HEK293 (cell line): ENCODE measurements around the gene C14orf132.

Experiments
- BCL11B ChIP-seq: fragments of 450-650 bp; formaldehyde crosslinking; IDR thresholded peaks from 2 replicates; pipeline ENCODE4 v1.5.1; 2016; ENCODE audit warnings: low read depth, missing biosample characterization, missing genetic modification characterization
- EGR2 ChIP-seq: fragments of 450-650 bp; formaldehyde crosslinking; IDR thresholded peaks from 2 replicates; pipeline ENCODE4 v1.5.1; 2016; ENCODE audit warnings: low read depth, missing biosample characterization, missing genetic modification characterization
- FEZF1 ChIP-seq: fragments of 450-650 bp; formaldehyde crosslinking; IDR thresholded peaks from 2 replicates; pipeline ENCODE4 v1.5.1; 2016; ENCODE audit warnings: missing biosample characterization, missing genetic modification characterization
- HOXC10 ChIP-seq: sonication (generic); formaldehyde crosslinking; IDR thresholded peaks from 2 replicates; pipeline ENCODE4 v1.8.1; 2023; ENCODE audit warnings: mild to moderate bottlenecking, missing genetic modification reagents
- MYNN ChIP-seq: fragments of 450-650 bp; formaldehyde crosslinking; IDR thresholded peaks from 2 replicates; pipeline ENCODE4 v1.5.1; 2016; ENCODE audit warnings: missing biosample characterization, missing genetic modification characterization, borderline replicate concordance
- ZBTB8A ChIP-seq: fragments of 450-650 bp; formaldehyde crosslinking; IDR thresholded peaks from 2 replicates; pipeline ENCODE4 v1.5.1; 2016; ENCODE audit warnings: missing biosample characterization, missing genetic modification characterization
- ZNF132 ChIP-seq: fragments of 450-650 bp; formaldehyde crosslinking; IDR thresholded peaks from 2 replicates; pipeline ENCODE4 v1.5.1; 2017; ENCODE audit warnings: missing biosample characterization, missing genetic modification characterization, borderline replicate concordance
- ZNF157 ChIP-seq: fragments of 450-650 bp; formaldehyde crosslinking; IDR thresholded peaks from 2 replicates; pipeline ENCODE4 v1.5.1; 2016; ENCODE audit warnings: missing biosample characterization, missing genetic modification characterization
- ZNF19 ChIP-seq: fragments of 450-650 bp; formaldehyde crosslinking; IDR thresholded peaks from 2 replicates; pipeline ENCODE4; 2016; ENCODE audit warnings: missing biosample characterization, missing genetic modification characterization, low read depth
- ZNF26 ChIP-seq: fragments of 450-650 bp; formaldehyde crosslinking; IDR thresholded peaks from 2 replicates; pipeline ENCODE4 v1.5.1; 2016; ENCODE audit warnings: missing biosample characterization, missing genetic modification characterization
- ZNF266 ChIP-seq: fragments of 450-650 bp; formaldehyde crosslinking; IDR thresholded peaks from 2 replicates; pipeline ENCODE4 v1.5.1; 2016; ENCODE audit warnings: missing biosample characterization, missing genetic modification characterization, low read depth
- ZNF292 ChIP-seq: fragments of 450-650 bp; formaldehyde crosslinking; IDR thresholded peaks from 2 replicates; pipeline ENCODE4 v1.5.1; 2016; ENCODE audit warnings: low read depth, missing biosample characterization, missing genetic modification characterization, borderline replicate concordance
- ZNF335 ChIP-seq: fragments of 450-650 bp; formaldehyde crosslinking; conservative IDR thresholded peaks from 2 replicates; pipeline ENCODE4 v1.5.1; 2016; ENCODE audit warnings: missing biosample characterization, missing genetic modification characterization
- ZNF404 ChIP-seq: fragments of 450-650 bp; formaldehyde crosslinking; IDR thresholded peaks from 2 replicates; pipeline ENCODE4 v1.5.1; 2017; ENCODE audit warnings: missing biosample characterization, missing genetic modification characterization
- ZNF521 ChIP-seq: fragments of 450-650 bp; formaldehyde crosslinking; IDR thresholded peaks from 2 replicates; pipeline ENCODE4 v1.5.1; 2017; ENCODE audit warnings: missing biosample characterization, mild to moderate bottlenecking, missing genetic modification characterization
- ZNF600 ChIP-seq: fragments of 450-650 bp; formaldehyde crosslinking; IDR thresholded peaks from 2 replicates; pipeline ENCODE4 v1.5.1; 2016; ENCODE audit warnings: missing biosample characterization, missing genetic modification characterization
- ZNF658 ChIP-seq: fragments of 450-650 bp; formaldehyde crosslinking; IDR thresholded peaks from 2 replicates; pipeline ENCODE4; 2016; ENCODE audit warnings: missing biosample characterization, missing genetic modification characterization
- ZNF768 ChIP-seq: fragments of 450-650 bp; formaldehyde crosslinking; IDR thresholded peaks from 2 replicates; pipeline ENCODE4 v1.5.1; 2018; ENCODE audit warnings: missing biosample characterization, mild to moderate bottlenecking, missing genetic modification characterization
- ZSCAN5A ChIP-seq: fragments of 450-650 bp; formaldehyde crosslinking; IDR thresholded peaks from 2 replicates; pipeline ENCODE4 v1.5.1; 2016; ENCODE audit warnings: missing biosample characterization, missing genetic modification characterization
- TF ChIP-seq, protein P1 (sequence below): fragments of 450-650 bp; formaldehyde crosslinking; IDR thresholded peaks from 2 replicates; pipeline ENCODE4 v1.5.1; 2016; ENCODE audit warnings: missing biosample characterization, missing genetic modification characterization
- TF ChIP-seq, protein P2 (sequence below): fragments of 450-650 bp; formaldehyde crosslinking; IDR thresholded peaks from 2 replicates; pipeline ENCODE4 v1.5.1; 2016; ENCODE audit warnings: missing biosample characterization, missing genetic modification characterization
- TF ChIP-seq, protein P3 (sequence below): fragments of 450-650 bp; formaldehyde crosslinking; IDR thresholded peaks from 2 replicates; pipeline ENCODE4 v1.5.1; 2017; ENCODE audit warnings: missing biosample characterization, missing genetic modification characterization
- TF ChIP-seq, protein P4 (sequence below): fragments of 450-650 bp; formaldehyde crosslinking; IDR thresholded peaks from 2 replicates; pipeline ENCODE4 v1.5.1; 2017; ENCODE audit warnings: missing biosample characterization, missing genetic modification characterization
- TF ChIP-seq, protein P5 (sequence below): fragments of 450-650 bp; formaldehyde crosslinking; IDR thresholded peaks from 2 replicates; pipeline ENCODE4 v1.5.1; 2016; ENCODE audit warnings: missing biosample characterization, missing genetic modification characterization
- TF ChIP-seq, protein P6 (sequence below): fragments of 450-650 bp; formaldehyde crosslinking; IDR thresholded peaks from 2 replicates; pipeline ENCODE4 v1.5.1; 2016; ENCODE audit warnings: missing biosample characterization, missing genetic modification characterization

C14orf132 gene

DNA sequence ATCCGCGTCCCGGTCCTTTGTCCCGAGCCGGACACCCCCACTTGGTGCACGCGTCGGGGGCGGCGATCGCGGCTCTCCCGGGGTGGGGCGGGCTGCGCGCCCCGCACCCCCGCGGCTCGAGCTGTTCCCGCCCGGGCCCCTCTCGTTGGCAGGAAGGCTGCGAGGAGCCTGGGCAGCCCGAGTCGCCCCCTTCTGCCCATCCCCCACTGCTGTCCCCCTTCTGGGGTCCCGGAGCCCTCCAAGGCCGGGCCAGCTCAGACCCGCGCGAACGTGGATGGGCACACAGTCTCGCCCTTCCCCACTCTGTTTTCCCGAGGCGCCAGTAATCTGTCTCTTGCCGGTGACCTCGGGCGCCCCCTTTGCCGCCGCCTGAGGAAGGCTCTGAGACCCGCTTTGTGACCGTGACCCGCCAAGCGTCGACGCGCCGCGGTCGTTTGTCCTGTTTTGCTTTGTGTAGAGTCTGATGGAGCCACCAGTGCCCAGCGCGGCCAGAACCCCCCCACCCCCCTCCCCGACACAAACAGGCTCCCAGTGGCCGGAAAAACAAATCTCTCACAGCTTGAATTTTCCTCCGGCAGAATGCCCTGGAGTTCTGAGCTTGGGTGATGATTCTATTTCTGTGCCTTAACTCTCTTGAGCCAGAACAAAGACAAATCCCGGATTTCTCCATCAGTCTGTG is 610 bp downstream of the C14orf132 start (continued):
- TF ChIP-seq ZSCAN5A (tag by site-specific recombination) (0 out of 2 replicates have a peak, but pooled peaks have one; percentile 6), ZNF266 (tag by site-specific recombination) (no peak), MYNN (no peak), ZNF19 (tag by site-specific recombination) (no peak), EGR2 (tag by site-specific recombination) (no peak), ZNF768 (tag by site-specific recombination) (no peak), HOXC10 (no peak), FEZF1 (tag by site-specific recombination) (no peak), ZNF404 (no peak), ZBTB8A (tag by site-specific recombination) (peak; percentile 44; the same call in 1 of the 2 replicates), ZNF521 (tag by site-specific recombination) (no peak), ZNF157 (tag by site-specific recombination) (no peak), ZNF26 (no peak), ZNF132 (no peak), ZNF658 (tag by site-specific recombination) (no peak), ZNF335 (tag by site-specific recombination) (peak; percentile 34; the same call in 1 of the 2 replicates), ZNF600 (peak; percentile 13; the same call in 1 of the 2 replicates), ZNF292 (no peak), BCL11B (no peak)
- TF ChIP-seq, protein P1, sequence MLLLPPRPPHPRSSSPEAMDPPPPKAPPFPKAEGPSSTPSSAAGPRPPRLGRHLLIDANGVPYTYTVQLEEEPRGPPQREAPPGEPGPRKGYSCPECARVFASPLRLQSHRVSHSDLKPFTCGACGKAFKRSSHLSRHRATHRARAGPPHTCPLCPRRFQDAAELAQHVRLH (tag by site-specific recombination), result no peak
- TF ChIP-seq, protein P2, sequence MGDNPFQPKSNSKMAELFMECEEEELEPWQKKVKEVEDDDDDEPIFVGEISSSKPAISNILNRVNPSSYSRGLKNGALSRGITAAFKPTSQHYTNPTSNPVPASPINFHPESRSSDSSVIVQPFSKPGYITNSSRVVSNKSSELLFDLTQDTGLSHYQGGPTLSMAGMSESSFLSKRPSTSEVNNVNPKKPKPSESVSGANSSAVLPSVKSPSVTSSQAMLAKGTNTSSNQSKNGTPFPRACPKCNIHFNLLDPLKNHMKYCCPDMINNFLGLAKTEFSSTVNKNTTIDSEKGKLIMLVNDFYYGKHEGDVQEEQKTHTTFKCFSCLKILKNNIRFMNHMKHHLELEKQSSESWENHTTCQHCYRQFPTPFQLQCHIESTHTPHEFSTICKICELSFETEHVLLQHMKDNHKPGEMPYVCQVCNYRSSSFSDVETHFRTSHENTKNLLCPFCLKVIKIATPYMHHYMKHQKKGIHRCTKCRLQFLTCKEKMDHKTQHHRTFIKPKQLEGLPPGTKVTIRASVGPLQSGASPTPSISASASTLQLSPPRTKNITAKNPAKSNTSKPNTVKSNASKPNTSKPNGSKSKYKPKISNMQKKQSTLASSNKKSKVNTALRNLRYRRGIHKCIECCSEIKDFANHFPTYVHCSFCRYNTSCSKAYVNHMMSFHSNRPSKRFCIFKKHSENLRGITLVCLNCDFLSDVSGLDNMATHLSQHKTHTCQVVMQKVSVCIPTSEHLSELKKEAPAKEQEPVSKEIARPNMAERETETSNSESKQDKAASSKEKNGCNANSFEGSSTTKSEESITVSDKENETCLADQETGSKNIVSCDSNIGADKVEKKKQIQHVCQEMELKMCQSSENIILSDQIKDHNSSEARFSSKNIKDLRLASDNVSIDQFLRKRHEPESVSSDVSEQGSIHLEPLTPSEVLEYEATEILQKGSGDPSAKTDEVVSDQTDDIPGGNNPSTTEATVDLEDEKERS, result no peak
- TF ChIP-seq, protein P3, sequence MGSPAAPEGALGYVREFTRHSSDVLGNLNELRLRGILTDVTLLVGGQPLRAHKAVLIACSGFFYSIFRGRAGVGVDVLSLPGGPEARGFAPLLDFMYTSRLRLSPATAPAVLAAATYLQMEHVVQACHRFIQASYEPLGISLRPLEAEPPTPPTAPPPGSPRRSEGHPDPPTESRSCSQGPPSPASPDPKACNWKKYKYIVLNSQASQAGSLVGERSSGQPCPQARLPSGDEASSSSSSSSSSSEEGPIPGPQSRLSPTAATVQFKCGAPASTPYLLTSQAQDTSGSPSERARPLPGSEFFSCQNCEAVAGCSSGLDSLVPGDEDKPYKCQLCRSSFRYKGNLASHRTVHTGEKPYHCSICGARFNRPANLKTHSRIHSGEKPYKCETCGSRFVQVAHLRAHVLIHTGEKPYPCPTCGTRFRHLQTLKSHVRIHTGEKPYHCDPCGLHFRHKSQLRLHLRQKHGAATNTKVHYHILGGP, result no peak
- TF ChIP-seq, protein P4, sequence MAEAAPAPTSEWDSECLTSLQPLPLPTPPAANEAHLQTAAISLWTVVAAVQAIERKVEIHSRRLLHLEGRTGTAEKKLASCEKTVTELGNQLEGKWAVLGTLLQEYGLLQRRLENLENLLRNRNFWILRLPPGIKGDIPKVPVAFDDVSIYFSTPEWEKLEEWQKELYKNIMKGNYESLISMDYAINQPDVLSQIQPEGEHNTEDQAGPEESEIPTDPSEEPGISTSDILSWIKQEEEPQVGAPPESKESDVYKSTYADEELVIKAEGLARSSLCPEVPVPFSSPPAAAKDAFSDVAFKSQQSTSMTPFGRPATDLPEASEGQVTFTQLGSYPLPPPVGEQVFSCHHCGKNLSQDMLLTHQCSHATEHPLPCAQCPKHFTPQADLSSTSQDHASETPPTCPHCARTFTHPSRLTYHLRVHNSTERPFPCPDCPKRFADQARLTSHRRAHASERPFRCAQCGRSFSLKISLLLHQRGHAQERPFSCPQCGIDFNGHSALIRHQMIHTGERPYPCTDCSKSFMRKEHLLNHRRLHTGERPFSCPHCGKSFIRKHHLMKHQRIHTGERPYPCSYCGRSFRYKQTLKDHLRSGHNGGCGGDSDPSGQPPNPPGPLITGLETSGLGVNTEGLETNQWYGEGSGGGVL (tag by site-specific recombination), result peak; percentile 37; the same call in 1 of the 2 replicates
- TF ChIP-seq, protein P5, sequence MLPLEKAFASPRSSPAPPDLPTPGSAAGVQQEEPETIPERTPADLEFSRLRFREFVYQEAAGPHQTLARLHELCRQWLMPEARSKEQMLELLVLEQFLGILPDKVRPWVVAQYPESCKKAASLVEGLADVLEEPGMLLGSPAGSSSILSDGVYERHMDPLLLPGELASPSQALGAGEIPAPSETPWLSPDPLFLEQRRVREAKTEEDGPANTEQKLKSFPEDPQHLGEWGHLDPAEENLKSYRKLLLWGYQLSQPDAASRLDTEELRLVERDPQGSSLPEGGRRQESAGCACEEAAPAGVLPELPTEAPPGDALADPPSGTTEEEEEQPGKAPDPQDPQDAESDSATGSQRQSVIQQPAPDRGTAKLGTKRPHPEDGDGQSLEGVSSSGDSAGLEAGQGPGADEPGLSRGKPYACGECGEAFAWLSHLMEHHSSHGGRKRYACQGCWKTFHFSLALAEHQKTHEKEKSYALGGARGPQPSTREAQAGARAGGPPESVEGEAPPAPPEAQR (tag by site-specific recombination), result no peak
- TF ChIP-seq, protein P6, sequence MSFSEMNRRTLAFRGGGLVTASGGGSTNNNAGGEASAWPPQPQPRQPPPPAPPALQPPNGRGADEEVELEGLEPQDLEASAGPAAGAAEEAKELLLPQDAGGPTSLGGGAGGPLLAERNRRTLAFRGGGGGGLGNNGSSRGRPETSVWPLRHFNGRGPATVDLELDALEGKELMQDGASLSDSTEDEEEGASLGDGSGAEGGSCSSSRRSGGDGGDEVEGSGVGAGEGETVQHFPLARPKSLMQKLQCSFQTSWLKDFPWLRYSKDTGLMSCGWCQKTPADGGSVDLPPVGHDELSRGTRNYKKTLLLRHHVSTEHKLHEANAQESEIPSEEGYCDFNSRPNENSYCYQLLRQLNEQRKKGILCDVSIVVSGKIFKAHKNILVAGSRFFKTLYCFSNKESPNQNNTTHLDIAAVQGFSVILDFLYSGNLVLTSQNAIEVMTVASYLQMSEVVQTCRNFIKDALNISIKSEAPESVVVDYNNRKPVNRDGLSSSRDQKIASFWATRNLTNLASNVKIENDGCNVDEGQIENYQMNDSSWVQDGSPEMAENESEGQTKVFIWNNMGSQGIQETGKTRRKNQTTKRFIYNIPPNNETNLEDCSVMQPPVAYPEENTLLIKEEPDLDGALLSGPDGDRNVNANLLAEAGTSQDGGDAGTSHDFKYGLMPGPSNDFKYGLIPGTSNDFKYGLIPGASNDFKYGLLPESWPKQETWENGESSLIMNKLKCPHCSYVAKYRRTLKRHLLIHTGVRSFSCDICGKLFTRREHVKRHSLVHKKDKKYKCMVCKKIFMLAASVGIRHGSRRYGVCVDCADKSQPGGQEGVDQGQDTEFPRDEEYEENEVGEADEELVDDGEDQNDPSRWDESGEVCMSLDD (tag by site-specific recombination), result peak; percentile 34; the same call in 1 of the 2 replicates
